Measurements from ENCODE around the gene BIN2. TPM values are rescaled to one million over a fixed set of nuclear protein-coding genes. Genes with fewer than 3 reads are reported as not detected.
"Not testable (repeated sequence)": the region's sequence is repeated elsewhere in the genome, so short reads cannot be mapped to it uniquely, and the experiment has no call there.

Gene BIN2
- total RNA-seq, 2 donors from 2014 or later = 4.6 to 11.9 TPM

DNA sequence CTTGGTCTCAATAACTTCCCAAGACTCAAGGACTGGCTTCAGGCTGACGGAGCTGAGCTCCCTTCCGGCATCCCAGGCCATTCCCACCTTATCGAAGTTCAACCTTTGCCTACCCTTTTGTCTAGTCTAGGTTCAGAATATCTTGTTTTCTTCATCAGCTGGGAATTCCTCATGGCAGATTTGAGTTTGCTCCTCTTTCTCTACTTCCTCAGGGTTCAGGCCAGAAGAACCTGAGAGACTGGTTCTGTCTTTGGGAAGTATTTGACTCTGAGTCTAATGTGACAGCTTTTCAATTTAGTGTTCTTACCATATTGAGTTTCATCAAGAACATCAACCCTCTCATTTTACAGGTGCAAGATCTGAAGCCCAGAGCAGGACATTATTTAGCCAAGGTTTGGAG lies 2.1 kb downstream of the BIN2 start:
- Histone ChIP-seq H3K4me1 (ENCODE audit: control insufficient read depth in 1 of 2, low read depth in 2 of 2) (peaks cover 0 to 9% of the 10 kb centered on the region in 2 donors), H3K36me3 (no peaks in the 10 kb centered on the region), H3K9me3 (no peaks in the 10 kb centered on the region), H3K27me3 (replicated peaks; ENCODE audit: insufficient read depth) (no peaks in the 10 kb centered on the region), H3K27ac (no peak overlapping the region), H3K4me3 (no peak overlapping the region)
- ATAC-seq (ENCODE audit: insufficient number of reproducible peaks, low FRiP score, low read depth) = no peak
- DNase-seq (ENCODE audit: low spot score) = no peak
- TF ChIP-seq, protein P1, sequence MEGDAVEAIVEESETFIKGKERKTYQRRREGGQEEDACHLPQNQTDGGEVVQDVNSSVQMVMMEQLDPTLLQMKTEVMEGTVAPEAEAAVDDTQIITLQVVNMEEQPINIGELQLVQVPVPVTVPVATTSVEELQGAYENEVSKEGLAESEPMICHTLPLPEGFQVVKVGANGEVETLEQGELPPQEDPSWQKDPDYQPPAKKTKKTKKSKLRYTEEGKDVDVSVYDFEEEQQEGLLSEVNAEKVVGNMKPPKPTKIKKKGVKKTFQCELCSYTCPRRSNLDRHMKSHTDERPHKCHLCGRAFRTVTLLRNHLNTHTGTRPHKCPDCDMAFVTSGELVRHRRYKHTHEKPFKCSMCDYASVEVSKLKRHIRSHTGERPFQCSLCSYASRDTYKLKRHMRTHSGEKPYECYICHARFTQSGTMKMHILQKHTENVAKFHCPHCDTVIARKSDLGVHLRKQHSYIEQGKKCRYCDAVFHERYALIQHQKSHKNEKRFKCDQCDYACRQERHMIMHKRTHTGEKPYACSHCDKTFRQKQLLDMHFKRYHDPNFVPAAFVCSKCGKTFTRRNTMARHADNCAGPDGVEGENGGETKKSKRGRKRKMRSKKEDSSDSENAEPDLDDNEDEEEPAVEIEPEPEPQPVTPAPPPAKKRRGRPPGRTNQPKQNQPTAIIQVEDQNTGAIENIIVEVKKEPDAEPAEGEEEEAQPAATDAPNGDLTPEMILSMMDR (IDR thresholded peaks at IDR 0.05) = no peak

DNA sequence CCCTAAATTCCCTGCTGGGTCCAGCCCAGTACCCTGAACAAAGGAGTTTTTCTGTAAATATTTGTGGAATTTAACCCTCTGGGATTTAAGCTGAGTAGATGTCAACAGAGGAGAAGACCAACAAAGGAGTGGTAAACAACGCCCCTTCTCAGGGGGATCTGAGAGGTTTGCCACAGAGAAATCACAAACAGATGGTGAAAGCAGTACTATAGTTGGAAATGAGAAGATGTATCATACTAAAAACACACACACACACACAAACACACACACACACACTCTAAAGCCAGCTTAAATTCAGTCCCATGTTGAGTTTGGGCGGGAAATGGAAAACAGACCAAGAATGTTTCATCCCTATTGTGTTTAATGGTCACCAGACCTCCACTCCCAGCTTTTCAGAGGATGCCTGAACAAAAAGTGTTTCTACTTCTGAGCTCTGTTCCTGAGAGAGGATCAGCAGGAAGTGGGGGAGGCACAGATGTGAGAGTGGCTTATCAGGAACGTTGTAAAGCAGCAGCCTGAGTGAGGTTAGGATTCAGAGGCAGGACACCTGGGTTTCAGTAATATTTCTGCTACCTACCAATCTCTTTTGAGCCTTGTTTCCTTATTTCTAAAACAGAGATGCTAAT lies 3.2 kb downstream of the BIN2 start:
- no peaks in the 10 kb centered on the region for H3K4me1 ChIP-seq (ENCODE audit: control insufficient read depth in 1 of 2, low read depth in 2 of 2)
- DNase-seq (ENCODE audit: low spot score) (no peak), ATAC-seq (ENCODE audit: insufficient number of reproducible peaks, low FRiP score, low read depth) (no peak)
- H3K9me3 ChIP-seq = no peaks in the 10 kb centered on the region
- H3K4me3 ChIP-seq = no peak overlapping the region
- no peaks in the 10 kb centered on the region for H3K27me3 ChIP-seq (replicated peaks; ENCODE audit: insufficient read depth)
- H3K27ac ChIP-seq = no peak overlapping the region
- H3K36me3 ChIP-seq = no peaks in the 10 kb centered on the region
- TF ChIP-seq, protein P1 (IDR thresholded peaks at IDR 0.05) = no peak

DNA sequence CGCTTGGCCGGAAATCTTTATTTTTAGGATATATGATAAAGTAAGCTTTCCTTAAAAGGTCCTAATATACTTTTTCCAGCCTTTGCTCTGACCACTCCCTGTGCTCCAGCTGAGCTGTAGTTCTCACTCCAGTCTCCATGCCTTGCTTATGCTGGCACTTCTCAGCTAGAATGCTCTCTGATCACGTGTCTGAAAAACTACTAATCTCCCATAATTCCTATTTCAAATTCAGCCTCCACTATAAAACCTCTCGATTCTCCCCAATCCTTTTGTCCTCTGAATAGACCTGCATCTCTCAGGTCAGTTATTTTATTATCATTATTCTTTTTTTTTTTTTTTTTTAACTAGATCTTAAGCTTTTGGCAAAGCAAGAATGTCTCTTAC lies 3.7 kb downstream of the BIN2 start:
- no peaks in the 10 kb centered on the region for H3K36me3 ChIP-seq
- ATAC-seq (ENCODE audit: insufficient number of reproducible peaks, low FRiP score, low read depth) (no peak), DNase-seq (ENCODE audit: low spot score) (no peak)
- no peak overlapping the region for H3K27ac ChIP-seq
- no peaks in the 10 kb centered on the region for H3K4me1 ChIP-seq (ENCODE audit: control insufficient read depth in 1 of 2, low read depth in 2 of 2)
- TF ChIP-seq, protein P1 (IDR thresholded peaks at IDR 0.05) = no peak
- H3K9me3 ChIP-seq = no peaks in the 10 kb centered on the region
- no peaks in the 10 kb centered on the region for H3K27me3 ChIP-seq (replicated peaks; ENCODE audit: insufficient read depth)
- no peak overlapping the region for H3K4me3 ChIP-seq

DNA sequence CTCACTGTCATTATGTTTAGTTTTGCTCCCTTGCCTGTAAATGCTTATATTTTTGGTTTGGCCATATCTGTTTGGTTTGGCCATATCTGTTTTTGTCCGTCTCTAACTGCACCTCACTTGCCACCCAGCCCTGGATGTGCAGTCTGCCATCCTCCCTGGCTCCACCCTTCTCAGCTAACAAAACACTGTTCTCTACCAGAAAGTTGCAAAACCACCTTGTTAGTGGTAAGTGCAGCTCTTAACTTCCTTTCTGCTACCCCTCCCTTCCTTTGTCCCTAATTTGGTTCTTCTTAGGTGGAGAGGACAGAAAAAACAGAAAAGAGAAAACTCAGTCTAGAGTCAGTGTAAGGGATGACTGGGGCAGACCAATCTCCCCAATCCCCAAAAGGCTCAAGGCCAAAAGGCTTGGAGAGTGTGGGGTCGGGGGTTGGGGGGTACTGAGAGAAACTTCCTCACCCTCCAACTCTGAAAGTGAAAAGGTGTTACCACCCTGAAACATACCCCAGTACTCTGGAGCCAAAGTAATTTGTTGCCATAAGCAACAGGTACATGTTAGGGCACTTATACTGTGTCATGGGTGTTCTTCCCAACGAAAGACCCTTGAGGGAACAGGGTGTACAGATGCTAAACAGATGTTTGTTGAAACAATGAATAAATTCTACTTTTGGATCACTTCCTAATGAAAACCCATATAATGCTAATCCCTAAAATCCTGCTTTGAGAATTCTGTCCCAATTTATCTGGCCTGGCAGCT lies 5.0 kb downstream of the BIN2 start:
- H3K27ac ChIP-seq = no peak overlapping the region
- ATAC-seq (ENCODE audit: insufficient number of reproducible peaks, low FRiP score, low read depth) (no peak), DNase-seq (ENCODE audit: low spot score) (no peak)
- H3K4me3 ChIP-seq = no peak overlapping the region
- no peaks in the 10 kb centered on the region for H3K4me1 ChIP-seq (ENCODE audit: control insufficient read depth in 1 of 2, low read depth in 2 of 2)
- TF ChIP-seq, protein P1 (IDR thresholded peaks at IDR 0.05) = no peak
- H3K36me3 ChIP-seq = no peaks in the 10 kb centered on the region
- no peaks in the 10 kb centered on the region for H3K9me3 ChIP-seq
- no peaks in the 10 kb centered on the region for H3K27me3 ChIP-seq (replicated peaks; ENCODE audit: insufficient read depth)

DNA sequence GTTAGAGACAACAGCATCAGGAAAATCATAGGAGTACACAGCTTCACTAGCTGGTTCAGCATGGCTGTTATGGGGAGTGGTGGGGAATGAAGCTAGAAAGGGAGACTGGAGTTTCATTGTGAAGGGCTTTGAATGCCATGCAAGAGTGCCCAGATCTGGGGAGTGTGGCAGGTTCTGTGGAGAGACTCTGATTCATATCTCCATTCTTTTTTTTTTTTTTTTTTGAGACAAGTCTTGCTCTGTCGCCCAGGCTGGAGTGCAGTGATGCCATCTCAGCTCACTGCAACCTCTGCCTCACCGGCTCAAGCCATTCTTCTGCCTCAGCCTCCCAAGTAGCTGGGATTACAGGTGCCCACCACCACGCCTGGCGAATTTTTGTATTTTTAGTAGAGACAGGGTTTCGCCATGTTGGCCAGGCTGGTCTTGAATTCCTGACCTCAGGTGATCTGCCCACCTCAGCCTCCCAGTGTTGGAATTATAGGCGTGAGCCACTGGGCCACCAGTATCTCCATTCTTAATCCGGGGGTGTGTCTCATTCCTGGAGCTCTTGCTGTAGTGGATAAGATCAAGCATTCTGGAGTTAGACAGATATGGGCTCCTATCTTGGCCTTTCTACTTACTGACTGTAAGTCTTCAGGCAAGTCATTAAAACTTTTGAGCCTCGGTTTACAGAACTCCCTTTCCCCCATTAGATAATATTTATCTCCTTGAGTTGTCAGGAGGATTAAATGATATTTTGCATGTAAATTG lies 5.7 kb downstream of the BIN2 start:
- ATAC-seq (ENCODE audit: insufficient number of reproducible peaks, low FRiP score, low read depth) = not testable (repeated sequence)

More for the DNA sequence above, 5.7 kb downstream of the BIN2 start:
- not testable (repeated sequence) for H3K4me1 ChIP-seq (ENCODE audit: control insufficient read depth in 1 of 2, low read depth in 2 of 2); DNase-seq (ENCODE audit: low spot score); H3K27ac ChIP-seq; H3K4me3 ChIP-seq; H3K27me3 ChIP-seq (replicated peaks; ENCODE audit: insufficient read depth); H3K36me3 ChIP-seq; H3K9me3 ChIP-seq

All from thoracic aorta (tissue), 2 donors.